ENCODE results near the gene RUVBL1. TPM values are rescaled to one million over a fixed set of nuclear protein-coding genes. Genes with fewer than 3 reads are reported as not detected.

The RUVBL1 gene
- total and polyA plus RNA-seq, 10 of the 15 experiments (the other 5 are each of a cell fraction or from before 2014, with no cell fraction given): 15.2 to 142 (median 84.2) TPM

DNA sequence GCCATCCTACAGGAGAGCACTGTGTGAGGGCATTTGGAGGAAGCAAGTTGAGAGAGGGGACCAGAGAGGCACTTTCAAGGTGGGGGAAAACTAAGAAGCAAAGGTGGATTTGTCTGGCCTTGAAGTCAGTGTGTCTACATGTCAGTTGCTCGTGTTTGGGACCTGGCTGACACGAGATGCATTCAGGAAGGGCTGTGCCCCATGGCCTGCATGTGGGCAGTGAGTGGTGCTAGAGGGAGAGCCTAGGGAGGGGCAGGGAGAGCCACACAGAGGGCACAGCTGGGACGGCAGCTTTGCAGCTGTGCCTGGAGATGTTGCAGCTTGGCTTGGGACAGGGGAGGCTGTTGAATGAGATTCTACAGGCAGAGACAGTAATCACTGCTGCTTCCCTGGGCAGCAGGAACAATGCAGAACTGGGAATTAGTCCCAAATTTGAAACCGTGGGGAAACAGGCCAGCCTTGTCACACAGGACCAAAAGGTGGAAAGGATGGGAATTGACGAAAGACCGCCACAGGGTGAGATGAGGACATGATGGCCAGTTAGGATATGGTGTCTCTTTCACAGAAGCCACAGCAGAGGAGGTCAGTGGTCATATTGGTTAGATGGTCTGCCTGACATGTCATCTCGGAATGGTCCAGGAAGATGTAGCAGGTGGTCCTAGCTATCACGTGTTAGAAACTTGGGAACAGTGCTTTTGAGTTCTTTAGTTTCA, 61.4 kb downstream of the RUVBL1 start:
- SMC1A ChIA-PET (ENCODE audit: uncharacterized antibody, unreplicated experiment): no interaction called here
- peaks cover under 1% of the 10 kb centered on the region for H3K79me2 ChIP-seq (ENCODE audit: control insufficient read depth, insufficient read depth, low read length)

DNA sequence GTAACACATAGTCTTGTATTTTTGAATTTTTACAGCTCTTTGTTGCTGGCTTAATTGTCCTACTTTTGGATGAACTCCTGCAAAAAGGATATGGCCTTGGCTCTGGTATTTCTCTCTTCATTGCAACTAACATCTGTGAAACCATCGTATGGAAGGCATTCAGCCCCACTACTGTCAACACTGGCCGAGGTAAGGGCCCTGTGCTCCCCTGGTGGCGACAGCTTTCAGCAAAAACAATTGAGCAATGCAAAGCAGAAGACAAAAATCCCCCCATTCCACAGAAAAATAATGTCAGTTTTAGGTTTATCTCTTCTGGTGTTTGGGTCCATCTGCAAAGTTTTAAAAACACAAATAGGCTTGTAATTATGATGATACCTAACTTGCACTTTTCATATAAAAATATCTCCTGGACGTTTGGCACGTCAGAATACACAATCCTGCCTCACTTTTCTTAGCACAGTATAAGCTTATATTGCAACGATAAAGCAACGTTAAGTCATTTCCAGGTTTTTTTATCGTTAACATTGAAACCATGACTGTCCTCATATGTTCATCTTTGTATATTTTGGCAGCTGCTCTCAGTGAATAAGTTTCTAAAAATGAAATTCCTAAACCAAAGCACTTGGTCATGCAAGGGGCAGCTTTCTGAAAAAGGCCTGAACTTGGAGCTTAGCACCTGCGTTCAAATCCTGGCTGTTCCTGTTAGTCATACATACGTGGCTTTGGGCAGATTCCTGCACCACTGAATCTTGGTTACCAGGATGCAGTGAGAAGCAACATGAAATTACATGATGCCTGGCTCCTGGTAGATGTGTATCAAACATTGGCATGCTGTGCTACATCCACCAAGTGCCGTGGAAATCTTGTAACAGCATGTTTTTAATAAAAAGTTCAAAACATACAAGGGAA, 62.9 kb downstream of the RUVBL1 start:
- peaks cover 22 to 39% of the 10 kb centered on the region in 2 experiments for H3K36me3 ChIP-seq (ENCODE audit: control insufficient read depth in 2 of 2, insufficient read depth in 2 of 2, low read length in 1 of 2)
- no peak overlapping the region for H3K9ac ChIP-seq (ENCODE audit: control insufficient read depth, insufficient read depth, low read length)
- ChIA-PET SMC1A (ENCODE audit: uncharacterized antibody, unreplicated experiment) (no interaction called here), RAD21 (ENCODE audit: unreplicated experiment) (no interaction called here), CTCF (no interaction called here), POLR2A (no interaction called here)
- TF ChIP-seq, protein P1, sequence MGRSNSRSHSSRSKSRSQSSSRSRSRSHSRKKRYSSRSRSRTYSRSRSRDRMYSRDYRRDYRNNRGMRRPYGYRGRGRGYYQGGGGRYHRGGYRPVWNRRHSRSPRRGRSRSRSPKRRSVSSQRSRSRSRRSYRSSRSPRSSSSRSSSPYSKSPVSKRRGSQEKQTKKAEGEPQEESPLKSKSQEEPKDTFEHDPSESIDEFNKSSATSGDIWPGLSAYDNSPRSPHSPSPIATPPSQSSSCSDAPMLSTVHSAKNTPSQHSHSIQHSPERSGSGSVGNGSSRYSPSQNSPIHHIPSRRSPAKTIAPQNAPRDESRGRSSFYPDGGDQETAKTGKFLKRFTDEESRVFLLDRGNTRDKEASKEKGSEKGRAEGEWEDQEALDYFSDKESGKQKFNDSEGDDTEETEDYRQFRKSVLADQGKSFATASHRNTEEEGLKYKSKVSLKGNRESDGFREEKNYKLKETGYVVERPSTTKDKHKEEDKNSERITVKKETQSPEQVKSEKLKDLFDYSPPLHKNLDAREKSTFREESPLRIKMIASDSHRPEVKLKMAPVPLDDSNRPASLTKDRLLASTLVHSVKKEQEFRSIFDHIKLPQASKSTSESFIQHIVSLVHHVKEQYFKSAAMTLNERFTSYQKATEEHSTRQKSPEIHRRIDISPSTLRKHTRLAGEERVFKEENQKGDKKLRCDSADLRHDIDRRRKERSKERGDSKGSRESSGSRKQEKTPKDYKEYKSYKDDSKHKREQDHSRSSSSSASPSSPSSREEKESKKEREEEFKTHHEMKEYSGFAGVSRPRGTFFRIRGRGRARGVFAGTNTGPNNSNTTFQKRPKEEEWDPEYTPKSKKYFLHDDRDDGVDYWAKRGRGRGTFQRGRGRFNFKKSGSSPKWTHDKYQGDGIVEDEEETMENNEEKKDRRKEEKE (IDR thresholded peaks at IDR 0.05): no peak
- TF ChIP-seq STAT1 (conservative IDR thresholded peaks at IDR 0.05): no peak
- TF ChIP-seq SP1 (IDR thresholded peaks at IDR 0.05; ENCODE audit: low read depth, low read length): no peak
- in situ Hi-C loops (cut with MboI) (no loop called here), intact Hi-C loops (cut with micrococcal nuclease; ENCODE audit: unreplicated experiment) (no loop called here)
- no peaks in the 10 kb centered on the region for H3K9me3 ChIP-seq (replicated peaks; ENCODE audit: control insufficient read depth, insufficient read depth, low read length)
- ATAC-seq (no peak), FAIRE-seq (no peak), DNase-seq (ENCODE audit: low read depth, low spot score) (no peak)
- no peak overlapping the region for H3K4me2 ChIP-seq (ENCODE audit: control insufficient read depth, insufficient read depth)
- TSS peak; percentile 2 for BruUV-seq (replicated peaks)
- no peak overlapping the region for H3K4me3 ChIP-seq
- 79% methylated on average over 11 of the region's 11 CpGs for WGBS (ENCODE audit: insufficient coverage, insufficient replicate concordance, low lambda C conversion rate, missing lambda C conversion rate)
- H3K27ac ChIP-seq (ENCODE audit: control insufficient read depth, insufficient read depth): no peak overlapping the region
- no peaks in the 10 kb centered on the region for H3K4me1 ChIP-seq (ENCODE audit: control insufficient read depth, insufficient read depth, low read length)
- H2AFZ ChIP-seq (ENCODE audit: control insufficient read depth, low read depth, low read length): no peak overlapping the region
- H3K27me3 ChIP-seq (replicated peaks in 1 of 2; ENCODE audit: control insufficient read depth in 2 of 2, insufficient read depth in 2 of 2, low read length in 1 of 2): no peaks in the 10 kb centered on the region
- no peaks in the 10 kb centered on the region for H4K20me1 ChIP-seq (ENCODE audit: control insufficient read depth, insufficient read depth)
- H3K79me2 ChIP-seq (ENCODE audit: control insufficient read depth, insufficient read depth, low read length): peaks cover 11% of the 10 kb centered on the region

More for the DNA sequence above, 61.4 kb downstream of the RUVBL1 start:
- no peaks in the 10 kb centered on the region for H3K4me1 ChIP-seq (ENCODE audit: control insufficient read depth, insufficient read depth, low read length)
- in situ Hi-C loops (cut with MboI): no loop called here
- no peaks in the 10 kb centered on the region for H3K9me3 ChIP-seq (replicated peaks; ENCODE audit: control insufficient read depth, insufficient read depth, low read length)
- H4K20me1 ChIP-seq (ENCODE audit: control insufficient read depth, insufficient read depth): peaks cover 3% of the 10 kb centered on the region; the same call in 1 of the 2 replicates
- peaks cover 28 to 48% of the 10 kb centered on the region in 2 experiments for H3K36me3 ChIP-seq (ENCODE audit: control insufficient read depth in 2 of 2, insufficient read depth in 2 of 2, low read length in 1 of 2)
- no peak overlapping the region for H3K9ac ChIP-seq (ENCODE audit: control insufficient read depth, insufficient read depth, low read length)
- no peak for FAIRE-seq
- WGBS (ENCODE audit: insufficient coverage, insufficient replicate concordance, low lambda C conversion rate, missing lambda C conversion rate): 82% methylated on average over 8 of the region's 8 CpGs
- no peak overlapping the region for H3K27ac ChIP-seq (ENCODE audit: control insufficient read depth, insufficient read depth)
- ChIA-PET POLR2A (no interaction called here), RAD21 (ENCODE audit: unreplicated experiment) (no interaction called here), CTCF (no interaction called here)
- BruUV-seq (replicated peaks): no TSS peak
- intact Hi-C loops (cut with micrococcal nuclease; ENCODE audit: unreplicated experiment): no loop called here
- peak; percentile 44 for ATAC-seq
- no peak for TF ChIP-seq EGR1 (IDR thresholded peaks at IDR 0.05; ENCODE audit: borderline replicate concordance in 1 of 2, low read depth in 2 of 2, low read length in 2 of 2)
- peak; percentile 57; the same call in 1 of the 2 replicates for TF ChIP-seq POLR2A (IDR thresholded peaks at IDR 0.05; ENCODE audit: low read depth, low read length)
- TF ChIP-seq POLR2AphosphoS5 (IDR thresholded peaks at IDR 0.05; ENCODE audit: low read length): peak; percentile 47; the same call in 1 of the 2 replicates
- no peak for DNase-seq (ENCODE audit: low read depth, low spot score)
- no peaks in the 10 kb centered on the region for H3K27me3 ChIP-seq (replicated peaks in 1 of 2; ENCODE audit: control insufficient read depth in 2 of 2, insufficient read depth in 2 of 2, low read length in 1 of 2)
- no peak overlapping the region for H3K4me3 ChIP-seq
- no peak overlapping the region for H2AFZ ChIP-seq (ENCODE audit: control insufficient read depth, low read depth, low read length)
- H3K4me2 ChIP-seq (ENCODE audit: control insufficient read depth, insufficient read depth): no peak overlapping the region
